ENCODE results near the gene RAB31. TPM values are rescaled to one million over a fixed set of nuclear protein-coding genes. Genes with fewer than 3 reads are reported as not detected.

The RAB31 gene
- total RNA-seq, 1 experiment from 2014 or later: 118 TPM

DNA sequence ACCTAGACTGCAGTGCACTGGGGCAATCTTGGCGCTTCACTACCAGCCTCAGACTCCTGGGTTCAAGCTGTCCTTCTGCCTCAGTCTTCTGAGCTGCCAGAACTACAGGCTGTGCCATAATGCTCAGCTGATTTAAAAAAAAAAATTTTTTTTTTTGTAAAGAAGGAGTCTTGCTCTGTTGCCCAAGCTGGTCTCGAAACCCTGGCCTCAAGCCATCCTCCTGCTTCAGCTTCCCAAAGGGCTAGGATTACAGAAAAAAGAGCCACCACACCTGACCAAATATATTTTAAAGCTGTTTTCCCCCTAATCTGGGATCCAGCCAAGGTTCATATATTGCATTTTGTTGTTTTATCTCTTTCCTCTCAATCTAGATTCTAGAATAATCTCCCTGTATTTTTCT, 82.2 kb downstream of the RAB31 start:
- no peaks in the 10 kb centered on the region for H3K36me3 ChIP-seq (ENCODE audit: control insufficient read depth, insufficient read depth, low read length)
- H3K4me1 ChIP-seq (ENCODE audit: control insufficient read depth, insufficient read depth, low read length): no peaks in the 10 kb centered on the region
- H3K27ac ChIP-seq (ENCODE audit: low read length): no peak overlapping the region
- in situ Hi-C loops (cut with HindIII; ENCODE audit: low pct_unique_long_range_greater_than_20kb, low sequenced_read_pairs) (no loop called here), intact Hi-C loops (cut with micrococcal nuclease; ENCODE audit: unreplicated experiment) (no loop called here)
- ChIA-PET CTCF (no interaction called here), POLR2A (no interaction called here)
- no TSS peak for BruUV-seq (replicated peaks)
- TF ChIP-seq TCF7L2 (IDR thresholded peaks at IDR 0.05; ENCODE audit: low read depth, low read length) (no peak), SIN3A (IDR thresholded peaks at IDR 0.05; ENCODE audit: borderline replicate concordance, insufficient read depth, low read depth, low read length) (no peak), POLR2AphosphoS5 (IDR thresholded peaks at IDR 0.05; ENCODE audit: low read depth, low read length) (no peak)
- TF ChIP-seq, protein P1, sequence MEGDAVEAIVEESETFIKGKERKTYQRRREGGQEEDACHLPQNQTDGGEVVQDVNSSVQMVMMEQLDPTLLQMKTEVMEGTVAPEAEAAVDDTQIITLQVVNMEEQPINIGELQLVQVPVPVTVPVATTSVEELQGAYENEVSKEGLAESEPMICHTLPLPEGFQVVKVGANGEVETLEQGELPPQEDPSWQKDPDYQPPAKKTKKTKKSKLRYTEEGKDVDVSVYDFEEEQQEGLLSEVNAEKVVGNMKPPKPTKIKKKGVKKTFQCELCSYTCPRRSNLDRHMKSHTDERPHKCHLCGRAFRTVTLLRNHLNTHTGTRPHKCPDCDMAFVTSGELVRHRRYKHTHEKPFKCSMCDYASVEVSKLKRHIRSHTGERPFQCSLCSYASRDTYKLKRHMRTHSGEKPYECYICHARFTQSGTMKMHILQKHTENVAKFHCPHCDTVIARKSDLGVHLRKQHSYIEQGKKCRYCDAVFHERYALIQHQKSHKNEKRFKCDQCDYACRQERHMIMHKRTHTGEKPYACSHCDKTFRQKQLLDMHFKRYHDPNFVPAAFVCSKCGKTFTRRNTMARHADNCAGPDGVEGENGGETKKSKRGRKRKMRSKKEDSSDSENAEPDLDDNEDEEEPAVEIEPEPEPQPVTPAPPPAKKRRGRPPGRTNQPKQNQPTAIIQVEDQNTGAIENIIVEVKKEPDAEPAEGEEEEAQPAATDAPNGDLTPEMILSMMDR (IDR thresholded peaks at IDR 0.05): no peak
- TF ChIP-seq, protein P2, sequence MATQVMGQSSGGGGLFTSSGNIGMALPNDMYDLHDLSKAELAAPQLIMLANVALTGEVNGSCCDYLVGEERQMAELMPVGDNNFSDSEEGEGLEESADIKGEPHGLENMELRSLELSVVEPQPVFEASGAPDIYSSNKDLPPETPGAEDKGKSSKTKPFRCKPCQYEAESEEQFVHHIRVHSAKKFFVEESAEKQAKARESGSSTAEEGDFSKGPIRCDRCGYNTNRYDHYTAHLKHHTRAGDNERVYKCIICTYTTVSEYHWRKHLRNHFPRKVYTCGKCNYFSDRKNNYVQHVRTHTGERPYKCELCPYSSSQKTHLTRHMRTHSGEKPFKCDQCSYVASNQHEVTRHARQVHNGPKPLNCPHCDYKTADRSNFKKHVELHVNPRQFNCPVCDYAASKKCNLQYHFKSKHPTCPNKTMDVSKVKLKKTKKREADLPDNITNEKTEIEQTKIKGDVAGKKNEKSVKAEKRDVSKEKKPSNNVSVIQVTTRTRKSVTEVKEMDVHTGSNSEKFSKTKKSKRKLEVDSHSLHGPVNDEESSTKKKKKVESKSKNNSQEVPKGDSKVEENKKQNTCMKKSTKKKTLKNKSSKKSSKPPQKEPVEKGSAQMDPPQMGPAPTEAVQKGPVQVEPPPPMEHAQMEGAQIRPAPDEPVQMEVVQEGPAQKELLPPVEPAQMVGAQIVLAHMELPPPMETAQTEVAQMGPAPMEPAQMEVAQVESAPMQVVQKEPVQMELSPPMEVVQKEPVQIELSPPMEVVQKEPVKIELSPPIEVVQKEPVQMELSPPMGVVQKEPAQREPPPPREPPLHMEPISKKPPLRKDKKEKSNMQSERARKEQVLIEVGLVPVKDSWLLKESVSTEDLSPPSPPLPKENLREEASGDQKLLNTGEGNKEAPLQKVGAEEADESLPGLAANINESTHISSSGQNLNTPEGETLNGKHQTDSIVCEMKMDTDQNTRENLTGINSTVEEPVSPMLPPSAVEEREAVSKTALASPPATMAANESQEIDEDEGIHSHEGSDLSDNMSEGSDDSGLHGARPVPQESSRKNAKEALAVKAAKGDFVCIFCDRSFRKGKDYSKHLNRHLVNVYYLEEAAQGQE (IDR thresholded peaks at IDR 0.05; ENCODE audit: insufficient read depth in 1 of 2, low read depth in 2 of 2, low read length in 1 of 2): no peak
- H3K4me3 ChIP-seq (ENCODE audit: low read depth in 2 of 2, low read length in 2 of 2): no peak overlapping the region
- no peak for ATAC-seq
- DNase-seq (ENCODE audit: low read depth, low spot score): no peak
- no peaks in the 10 kb centered on the region for H3K27me3 ChIP-seq (ENCODE audit: control insufficient read depth, insufficient read depth, low read length)
- H3K9me3 ChIP-seq (ENCODE audit: control insufficient read depth, insufficient read depth, low read depth, low read length): no peaks in the 10 kb centered on the region

DNA sequence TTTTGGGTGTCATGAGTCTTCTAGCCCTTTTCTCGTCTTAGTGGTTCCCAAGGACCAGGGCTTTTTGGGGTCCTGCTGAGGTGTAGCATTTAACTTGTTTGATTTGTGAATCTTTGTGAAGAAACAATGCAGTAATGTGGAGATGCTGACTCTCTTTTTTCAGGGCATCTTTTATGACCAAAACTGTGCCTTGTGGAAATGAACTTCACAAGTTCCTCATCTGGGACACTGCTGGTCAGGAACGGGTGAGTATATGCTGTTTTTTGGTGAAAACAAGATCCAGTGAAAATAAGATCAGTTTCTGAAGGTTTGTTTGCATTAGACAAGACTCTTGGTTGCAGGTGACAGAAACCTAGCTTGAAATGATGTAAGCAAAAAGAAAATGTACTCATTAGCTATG, 83.9 kb downstream of the RAB31 start:
- CTCF ChIA-PET: no interaction called here

More for the DNA sequence above, 83.9 kb downstream of the RAB31 start:
- BruUV-seq (replicated peaks): no TSS peak
- Histone ChIP-seq H3K27ac (ENCODE audit: low read length) (no peak overlapping the region), H3K4me3 (ENCODE audit: low read depth in 2 of 2, low read length in 2 of 2) (no peak overlapping the region), H3K4me1 (ENCODE audit: control insufficient read depth, insufficient read depth, low read length) (peaks cover 2% of the 10 kb centered on the region; the same call in 1 of the 2 replicates), H3K9me3 (ENCODE audit: control insufficient read depth, insufficient read depth, low read depth, low read length) (no peaks in the 10 kb centered on the region), H3K27me3 (ENCODE audit: control insufficient read depth, insufficient read depth, low read length) (no peaks in the 10 kb centered on the region), H3K36me3 (ENCODE audit: control insufficient read depth, insufficient read depth, low read length) (no peaks in the 10 kb centered on the region; the same call in 1 of the 2 replicates)
- DNase-seq (ENCODE audit: low read depth, low spot score): no peak
- POLR2A ChIA-PET: no interaction called here
- TF ChIP-seq, protein P2 (IDR thresholded peaks at IDR 0.05; ENCODE audit: insufficient read depth in 1 of 2, low read depth in 2 of 2, low read length in 1 of 2): no peak
- TF ChIP-seq, protein P1 (IDR thresholded peaks at IDR 0.05): no peak
- no peak for TF ChIP-seq POLR2AphosphoS5 (IDR thresholded peaks at IDR 0.05; ENCODE audit: low read depth, low read length)
- no peak for TF ChIP-seq SIN3A (IDR thresholded peaks at IDR 0.05; ENCODE audit: borderline replicate concordance, insufficient read depth, low read depth, low read length)
- no peak for TF ChIP-seq TCF7L2 (IDR thresholded peaks at IDR 0.05; ENCODE audit: low read depth, low read length)
- in situ Hi-C loops (cut with HindIII; ENCODE audit: low pct_unique_long_range_greater_than_20kb, low sequenced_read_pairs): no loop called here
- intact Hi-C loops (cut with micrococcal nuclease; ENCODE audit: unreplicated experiment): no loop called here
- ATAC-seq: no peak
